22Rv1 (cell line): Measurements from ENCODE around the gene PARD3B.

ENCODE experiments used
- ZFX ChIP-seq: fragments of 450-650 bp; IDR thresholded peaks from 2 replicates; pipeline ENCODE4 v1.6.1; 2017; ENCODE audit warnings: antibody characterized with exemption, borderline replicate concordance
- TF ChIP-seq, protein P1 (sequence below): fragments of 450-650 bp; IDR thresholded peaks from 2 replicates; pipeline ENCODE4 v1.5.1; 2017; ENCODE audit warnings: mild to moderate bottlenecking

DNA sequence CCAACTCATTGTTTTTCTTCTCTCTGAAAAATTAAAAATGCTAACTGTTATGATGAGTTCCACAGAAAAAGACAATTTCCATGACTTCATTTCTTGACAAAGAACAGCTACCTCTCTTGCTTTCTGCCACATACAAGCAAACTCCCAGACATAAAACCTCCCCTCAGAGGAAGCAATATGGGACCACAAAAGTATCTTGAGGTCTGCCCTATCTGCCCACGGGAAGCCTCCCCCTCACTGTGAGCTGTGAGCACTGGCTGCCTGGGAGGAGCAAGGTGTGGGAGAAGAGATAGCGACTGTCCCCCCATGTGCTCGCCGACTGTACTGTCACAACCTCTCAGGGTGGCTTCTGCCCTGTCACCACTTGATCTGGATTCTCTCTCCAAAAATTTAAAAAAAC, 1067.4 kb downstream of the PARD3B start:
- TF ChIP-seq, protein P1, sequence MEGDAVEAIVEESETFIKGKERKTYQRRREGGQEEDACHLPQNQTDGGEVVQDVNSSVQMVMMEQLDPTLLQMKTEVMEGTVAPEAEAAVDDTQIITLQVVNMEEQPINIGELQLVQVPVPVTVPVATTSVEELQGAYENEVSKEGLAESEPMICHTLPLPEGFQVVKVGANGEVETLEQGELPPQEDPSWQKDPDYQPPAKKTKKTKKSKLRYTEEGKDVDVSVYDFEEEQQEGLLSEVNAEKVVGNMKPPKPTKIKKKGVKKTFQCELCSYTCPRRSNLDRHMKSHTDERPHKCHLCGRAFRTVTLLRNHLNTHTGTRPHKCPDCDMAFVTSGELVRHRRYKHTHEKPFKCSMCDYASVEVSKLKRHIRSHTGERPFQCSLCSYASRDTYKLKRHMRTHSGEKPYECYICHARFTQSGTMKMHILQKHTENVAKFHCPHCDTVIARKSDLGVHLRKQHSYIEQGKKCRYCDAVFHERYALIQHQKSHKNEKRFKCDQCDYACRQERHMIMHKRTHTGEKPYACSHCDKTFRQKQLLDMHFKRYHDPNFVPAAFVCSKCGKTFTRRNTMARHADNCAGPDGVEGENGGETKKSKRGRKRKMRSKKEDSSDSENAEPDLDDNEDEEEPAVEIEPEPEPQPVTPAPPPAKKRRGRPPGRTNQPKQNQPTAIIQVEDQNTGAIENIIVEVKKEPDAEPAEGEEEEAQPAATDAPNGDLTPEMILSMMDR = no peak
- TF ChIP-seq ZFX = no peak
